ENCODE results near the gene HIGD1C.
"Not testable (repeated sequence)": the region's sequence is repeated elsewhere in the genome, so short reads cannot be mapped to it uniquely, and the experiment has no call there.

Gene HIGD1C

DNA sequence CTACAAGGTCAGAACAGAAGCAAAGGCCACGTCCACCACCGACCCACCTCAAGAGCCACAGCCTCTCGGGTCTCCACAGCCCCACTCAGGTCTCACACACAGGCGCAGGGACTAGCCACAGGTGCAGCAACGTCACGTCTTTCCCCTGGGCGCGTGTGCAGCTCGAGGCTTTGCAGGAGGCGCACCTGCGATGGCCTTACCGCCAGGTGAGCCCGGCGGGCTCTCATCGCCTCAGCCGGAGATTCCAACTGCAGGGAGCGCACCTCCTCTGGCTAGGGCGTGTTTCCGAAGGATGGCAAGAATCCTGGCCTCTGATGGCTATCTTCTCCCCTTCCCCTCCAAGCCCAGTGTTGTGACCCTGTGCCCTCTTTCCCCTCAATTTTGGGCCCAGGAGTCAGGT is at the start of gene HIGD1C:
Gene HIGD1C (plus strand): TSS at position 35 of the 400 bp plus-strand sequence. CDS start 1,455 bp downstream, outside the sequence.
- no peak for DNase-seq

DNA sequence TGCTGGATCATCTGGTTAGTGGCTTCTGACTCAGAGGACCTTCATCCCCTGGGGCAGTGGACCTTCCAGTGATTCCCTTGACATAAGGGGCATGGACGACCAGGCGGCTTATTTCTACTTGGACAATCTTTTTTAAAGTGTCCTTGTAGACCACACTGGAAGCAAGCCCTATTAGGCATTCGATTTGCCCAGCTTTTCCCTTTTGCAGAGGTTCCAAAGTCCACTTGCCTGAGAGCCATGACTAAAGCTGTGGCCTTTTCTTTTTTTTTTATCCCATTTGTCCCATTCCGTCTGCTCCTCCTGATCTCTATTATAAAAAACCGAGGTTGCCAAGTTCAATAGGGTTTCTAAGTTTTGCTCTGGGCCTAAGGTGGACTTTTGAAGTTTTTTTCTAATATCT is 43.9 kb upstream of the HIGD1C start:
- DNase-seq, result not testable (repeated sequence)

DNA sequence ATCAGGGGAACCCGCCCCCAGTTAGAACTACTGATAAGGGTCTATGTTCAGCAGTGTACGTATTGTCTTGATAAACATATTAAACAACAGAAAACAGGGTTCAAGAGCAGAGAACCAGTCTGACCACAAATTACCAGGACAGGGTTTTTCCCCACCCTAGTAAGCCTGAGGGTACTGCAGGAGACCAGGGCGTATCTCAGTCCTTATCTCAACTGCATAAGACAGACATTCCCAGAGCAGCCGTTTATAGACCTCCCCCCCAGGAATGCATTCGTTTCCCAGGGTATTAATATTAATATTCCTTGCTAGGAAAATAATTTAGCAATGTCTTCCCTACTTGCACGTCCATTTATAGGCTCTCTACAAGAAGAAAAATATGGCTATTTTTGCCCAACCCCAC is 40.0 kb upstream of the HIGD1C start:
- DNase-seq, result not testable (repeated sequence)

- no peak for DNase-seq
Measured at GRCh38 chr12:50913224-50913623, 39.1 kb upstream of the HIGD1C start.

DNA sequence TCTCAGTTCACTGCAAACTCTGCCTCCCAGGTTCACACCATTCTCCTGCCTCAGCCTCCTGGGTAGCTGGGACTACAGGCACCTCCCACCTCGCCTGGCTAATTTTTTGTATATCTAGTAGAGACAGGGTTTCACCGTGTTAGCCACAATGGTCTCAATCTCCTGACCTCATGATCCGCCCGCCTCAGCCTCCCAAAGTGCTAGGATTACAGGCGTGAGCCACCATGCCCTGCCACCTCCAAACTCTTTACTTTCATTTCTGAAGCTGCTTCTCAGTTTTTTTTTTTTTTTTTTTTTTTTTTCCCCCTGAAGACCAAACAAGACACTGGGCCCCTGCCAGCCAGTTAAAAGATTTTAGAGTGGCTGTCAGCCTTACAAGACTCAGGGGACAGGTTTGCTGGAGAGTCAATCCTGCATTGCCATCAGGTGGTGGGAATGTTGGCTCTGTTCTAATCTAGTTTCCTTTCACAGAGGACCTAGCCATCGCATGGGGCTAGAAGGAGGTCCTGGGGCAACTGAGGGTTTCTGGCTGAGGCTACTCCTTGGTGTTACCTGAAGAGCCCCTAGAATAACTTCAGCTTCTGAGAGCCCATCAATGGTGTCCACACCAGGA is 37.4 kb upstream of the HIGD1C start:
- no peak for DNase-seq

DNA sequence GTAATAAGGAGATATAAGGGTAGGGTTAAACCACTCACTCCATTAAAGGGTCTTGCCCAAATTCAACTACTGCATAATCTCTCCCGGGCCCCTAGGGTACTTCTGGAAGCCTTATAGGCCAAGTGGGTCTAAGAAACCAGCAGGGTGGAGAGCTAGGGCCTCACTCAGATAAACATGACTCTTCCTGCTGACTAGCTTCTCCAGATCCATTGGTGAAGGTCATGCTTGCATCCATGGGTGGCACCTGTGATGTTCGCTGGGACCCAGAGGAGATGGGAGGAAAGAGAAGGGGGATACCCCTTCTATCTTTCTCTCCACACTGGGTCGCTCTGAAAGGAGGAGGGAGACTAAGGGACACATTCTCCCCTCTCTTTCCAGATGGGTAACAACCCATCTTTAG is 36.1 kb upstream of the HIGD1C start:
- DNase-seq, result no peak

DNA sequence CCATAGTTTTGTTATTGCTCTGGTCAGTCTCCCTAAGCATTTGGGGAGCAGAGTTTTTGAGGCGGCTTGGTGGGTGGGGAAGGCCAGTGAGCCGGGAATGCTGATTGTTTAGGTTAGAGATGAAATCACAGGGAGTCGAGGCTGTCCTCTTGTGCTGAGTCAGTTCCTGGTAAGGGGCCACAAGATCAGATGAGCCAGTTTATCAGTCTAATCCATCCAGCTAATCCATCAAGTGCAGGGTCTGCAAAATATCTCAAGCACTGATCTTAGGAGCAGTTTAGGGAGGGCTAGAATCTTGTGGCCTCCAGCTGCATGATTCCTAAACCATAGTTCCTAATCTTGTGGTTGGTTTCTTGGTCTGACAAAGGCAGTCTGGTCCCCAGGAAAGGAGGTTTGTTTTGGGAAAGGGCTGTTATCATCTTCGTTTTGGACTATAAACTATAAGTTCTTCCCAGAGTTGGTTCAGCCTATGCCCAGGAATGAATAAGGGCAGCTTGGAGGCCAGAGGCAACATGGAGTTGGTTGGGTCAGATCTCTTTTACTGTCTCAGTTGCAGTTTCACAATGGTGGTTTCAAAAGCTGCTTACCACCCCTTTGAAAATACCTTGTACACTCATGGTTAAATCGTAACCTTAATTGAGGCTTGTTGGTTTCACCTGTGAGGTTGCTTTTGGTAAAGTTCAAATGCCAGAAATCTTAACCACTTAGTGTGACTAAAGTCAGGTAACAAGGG is 33.6 kb upstream of the HIGD1C start:
- DNase-seq, result no peak

- DNase-seq, result no peak
Measured at GRCh38 chr12:50922820-50923219, 29.5 kb upstream of the HIGD1C start.

GRCh38 chr12:50923361-50924130 is 28.8 kb upstream of the HIGD1C start:
- DNase-seq, result no peak

- no peak for DNase-seq
Measured at GRCh38 chr12:50924131-50924438, 28.3 kb upstream of the HIGD1C start.

- peak; percentile 93 for DNase-seq
Measured at GRCh38 chr12:50924439-50925341, 27.7 kb upstream of the HIGD1C start.

- DNase-seq, result peak; percentile 51
Measured at GRCh38 chr12:50925342-50925651, 27.0 kb upstream of the HIGD1C start.

GRCh38 chr12:50925920-50926319 is 26.4 kb upstream of the HIGD1C start:
- no peak for DNase-seq

GRCh38 chr12:50926415-50926814 is 25.9 kb upstream of the HIGD1C start:
- DNase-seq, result no peak

DNA sequence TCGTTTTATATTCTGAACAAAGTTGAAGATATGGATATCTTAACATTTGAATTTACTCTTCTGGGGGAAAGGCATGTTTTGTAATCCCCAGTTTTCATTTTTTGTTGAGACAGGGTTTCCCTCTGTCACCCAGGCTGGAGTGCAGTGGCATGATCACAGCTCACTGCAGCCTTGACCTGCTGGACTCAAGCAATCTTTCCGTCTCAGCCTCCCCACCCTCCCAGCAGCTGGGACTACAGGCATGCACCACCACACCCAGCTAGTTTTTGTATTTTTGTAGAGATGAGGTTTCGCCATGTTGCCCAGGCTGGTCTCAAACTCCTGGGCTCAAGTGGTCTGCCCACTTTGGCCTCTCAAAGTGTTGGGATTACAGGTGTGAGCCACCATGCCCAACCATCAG is 25.4 kb upstream of the HIGD1C start:
- not testable (repeated sequence) for DNase-seq

- DNase-seq, result no peak
Measured at GRCh38 chr12:50927356-50927755, 25.0 kb upstream of the HIGD1C start.

DNA sequence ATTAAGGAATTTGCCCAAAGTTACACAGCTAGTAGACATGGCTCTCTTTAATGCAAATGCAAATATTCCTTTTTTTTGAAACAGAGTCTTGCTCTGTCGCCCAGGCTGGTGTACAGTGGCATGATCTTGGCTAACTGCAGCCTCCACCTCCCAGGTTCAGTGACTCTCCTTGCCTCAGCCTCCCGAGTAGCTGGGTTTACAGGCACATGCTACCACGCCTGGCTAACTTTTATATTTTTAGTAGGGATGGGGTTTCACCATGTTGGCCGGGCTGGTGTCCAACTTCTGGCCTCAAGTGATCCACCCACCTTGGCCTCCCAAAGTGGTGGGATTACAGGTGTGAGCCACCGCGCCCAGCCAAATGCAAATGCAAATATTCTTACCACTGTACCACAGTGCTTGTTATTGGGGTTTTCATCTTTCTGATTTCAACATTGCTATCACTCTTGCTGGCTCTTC is 24.5 kb upstream of the HIGD1C start:
- no peak for DNase-seq

DNA sequence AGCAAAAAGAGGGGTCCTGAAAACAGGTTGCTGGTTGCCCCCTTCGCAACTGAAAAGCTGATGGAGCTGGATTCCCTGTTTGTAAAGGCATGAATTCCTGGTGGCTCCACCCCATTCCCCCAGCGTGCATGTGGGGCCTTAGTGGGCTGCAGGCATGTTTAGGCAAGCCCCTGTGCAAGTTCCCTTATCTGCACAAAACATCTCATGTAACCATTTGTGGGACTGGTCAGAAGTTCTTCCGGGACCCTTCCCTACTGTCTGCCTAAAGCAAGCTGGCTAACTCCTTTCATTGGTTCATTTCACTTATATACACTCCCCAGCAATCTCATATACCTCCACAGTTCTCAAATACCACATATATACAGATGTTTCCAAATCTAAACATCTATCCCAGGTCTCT is 24.0 kb upstream of the HIGD1C start:
- no peak for DNase-seq

GRCh38 chr12:50929831-50930230 is 22.5 kb upstream of the HIGD1C start:
- DNase-seq, result no peak

DNA sequence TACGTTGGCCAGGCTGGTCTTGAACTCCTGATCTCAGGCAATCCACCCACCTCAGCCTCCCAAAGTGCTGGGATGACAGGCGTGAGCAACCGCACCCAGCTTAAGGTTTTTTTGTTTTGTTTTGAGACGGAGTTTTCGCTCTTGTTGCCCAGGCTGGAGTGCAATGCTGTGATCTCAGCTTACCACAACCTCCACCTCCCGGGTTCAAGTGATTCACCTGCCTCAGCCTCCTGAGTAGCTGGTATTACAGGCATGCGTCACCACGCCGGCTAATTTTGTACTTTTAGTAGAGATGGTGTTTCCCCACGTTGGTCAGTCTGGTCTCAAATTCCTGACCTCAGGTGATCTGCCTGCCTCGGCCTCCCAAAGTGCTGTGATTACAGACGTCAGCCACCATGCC is 21.9 kb upstream of the HIGD1C start:
- not testable (repeated sequence) for DNase-seq

DNA sequence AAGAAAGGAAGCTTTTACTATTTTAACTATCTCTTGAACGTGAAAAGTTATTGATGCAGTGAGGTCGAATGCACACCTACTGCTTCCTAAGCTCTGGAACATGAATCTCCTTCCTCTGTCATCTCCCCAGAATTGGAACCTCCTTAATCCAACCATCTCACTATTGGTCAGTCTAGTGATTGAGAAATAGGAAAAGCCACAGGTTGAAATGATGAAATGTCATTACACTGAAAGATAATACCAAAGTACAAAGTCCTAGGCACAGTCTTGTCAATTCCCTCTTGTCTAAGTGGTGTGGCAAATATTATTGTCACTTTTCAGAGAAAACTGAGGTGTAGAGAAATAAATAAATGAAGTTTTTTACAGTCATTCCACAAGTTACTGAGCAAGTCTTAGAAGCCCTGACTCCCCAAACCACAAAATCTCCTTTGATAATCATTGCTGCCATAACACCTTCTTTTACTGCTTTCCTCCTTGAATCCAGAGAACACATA is 19.5 kb upstream of the HIGD1C start:
- no peak for DNase-seq

DNA sequence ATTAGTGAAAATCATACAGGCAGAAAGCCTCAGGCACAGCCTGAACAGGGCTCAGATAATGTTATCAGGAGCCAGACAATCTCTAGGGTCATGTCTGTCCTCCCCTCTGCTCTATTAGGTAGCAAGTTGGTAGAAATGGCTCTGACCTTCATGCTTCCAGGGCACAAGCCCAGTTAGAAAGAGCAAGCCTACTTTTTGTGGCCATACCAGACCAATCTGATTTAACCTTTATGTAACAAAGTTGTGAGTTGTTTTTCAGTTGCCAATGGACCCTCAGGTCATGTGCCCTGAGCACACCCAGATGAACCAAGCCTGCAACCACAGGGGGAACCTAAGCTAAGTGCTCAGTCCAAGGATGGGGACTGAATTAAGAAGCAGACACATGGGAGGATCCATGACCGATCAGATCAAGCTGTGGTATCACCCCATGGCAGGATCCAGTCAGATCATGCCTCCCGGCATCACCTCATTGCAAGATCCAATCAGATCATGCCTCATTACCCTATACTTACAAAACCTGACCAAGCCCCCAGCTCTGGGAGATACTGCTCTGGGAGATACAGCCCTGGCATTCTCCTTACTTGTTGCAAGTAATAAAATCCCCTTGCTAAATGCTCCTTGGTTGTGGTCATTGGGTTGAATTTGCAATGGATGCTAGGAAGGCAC is 18.8 kb upstream of the HIGD1C start:
- no peak for DNase-seq
